Loucy (cell line): ENCODE data around the gene AQP12B.

Source experiments
- EZH2phosphoT487 ChIP-seq: fragments of 200-600 bp; IDR thresholded peaks from 2 replicates; pipeline ENCODE4 v1.6.1; 2018; ENCODE audit warnings: antibody characterized with exemption, mild to moderate bottlenecking, moderate library complexity, borderline replicate concordance
- TF ChIP-seq, protein P1 (sequence below): fragments of 200-600 bp; sonication (generic); conservative IDR thresholded peaks from 2 replicates; pipeline ENCODE4 v1.5.1; 2014; ENCODE audit warnings: mild to moderate bottlenecking, antibody characterized with exemption, low read length

- no peak for TF ChIP-seq EZH2phosphoT487
- TF ChIP-seq, protein P1, sequence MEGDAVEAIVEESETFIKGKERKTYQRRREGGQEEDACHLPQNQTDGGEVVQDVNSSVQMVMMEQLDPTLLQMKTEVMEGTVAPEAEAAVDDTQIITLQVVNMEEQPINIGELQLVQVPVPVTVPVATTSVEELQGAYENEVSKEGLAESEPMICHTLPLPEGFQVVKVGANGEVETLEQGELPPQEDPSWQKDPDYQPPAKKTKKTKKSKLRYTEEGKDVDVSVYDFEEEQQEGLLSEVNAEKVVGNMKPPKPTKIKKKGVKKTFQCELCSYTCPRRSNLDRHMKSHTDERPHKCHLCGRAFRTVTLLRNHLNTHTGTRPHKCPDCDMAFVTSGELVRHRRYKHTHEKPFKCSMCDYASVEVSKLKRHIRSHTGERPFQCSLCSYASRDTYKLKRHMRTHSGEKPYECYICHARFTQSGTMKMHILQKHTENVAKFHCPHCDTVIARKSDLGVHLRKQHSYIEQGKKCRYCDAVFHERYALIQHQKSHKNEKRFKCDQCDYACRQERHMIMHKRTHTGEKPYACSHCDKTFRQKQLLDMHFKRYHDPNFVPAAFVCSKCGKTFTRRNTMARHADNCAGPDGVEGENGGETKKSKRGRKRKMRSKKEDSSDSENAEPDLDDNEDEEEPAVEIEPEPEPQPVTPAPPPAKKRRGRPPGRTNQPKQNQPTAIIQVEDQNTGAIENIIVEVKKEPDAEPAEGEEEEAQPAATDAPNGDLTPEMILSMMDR = no peak
Measured at GRCh38 chr2:240712121-240712520, 29.4 kb upstream of the AQP12B start.
